Adrenal gland (tissue), 5 donors: ENCODE data around the gene LRRC71.

ENCODE experiments used
- POLR2A ChIP-seq, 2 donors: fragments of 450-650 bp; IDR thresholded peaks; one replicate each; pipeline ENCODE4 v1.6.1; 2017; ENCODE audit warnings: antibody characterized with exemption in 2 of 2, mild to moderate bottlenecking in 2 of 2, moderate library complexity in 1 of 2
- TF ChIP-seq, protein P1 (sequence below), 6 experiments: fragments of 450-650 bp in 4 of 6; fragments of 200-600 bp in 2 of 6; sonication (generic) in 1 of 6; IDR thresholded peaks; 1 replicate in 5 of 6; 2 replicates in 1 of 6; pipeline versions ENCODE4 v1.5.1 to v1.8.0; 2016 to 2021; ENCODE audit warnings: antibody characterized with exemption in 6 of 6, mild to moderate bottlenecking in 2 of 6, moderate library complexity in 1 of 6
- donor health status: DM: no; HTN: no; CAD: no.

DNA sequence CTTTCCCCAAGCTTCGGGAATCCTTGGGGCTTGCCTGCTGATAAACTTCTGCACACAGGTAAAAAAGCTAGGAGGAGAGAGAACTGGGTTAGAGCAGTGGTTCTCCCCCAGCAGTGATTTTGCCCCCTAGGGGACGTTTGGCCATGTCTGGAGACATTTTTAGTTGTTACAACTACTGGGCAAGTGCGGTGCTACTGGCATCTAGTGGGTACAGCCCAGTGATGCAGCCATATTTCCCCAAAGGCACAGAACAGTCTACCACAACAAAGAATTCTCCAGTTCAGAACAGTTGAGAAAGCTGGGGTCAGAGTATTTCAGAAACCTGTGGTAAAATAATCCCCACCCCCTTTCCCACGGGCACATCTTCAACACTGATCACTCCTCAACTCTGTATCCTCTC lies 41.3 kb downstream of the LRRC71 start:
- TF ChIP-seq, protein P1, sequence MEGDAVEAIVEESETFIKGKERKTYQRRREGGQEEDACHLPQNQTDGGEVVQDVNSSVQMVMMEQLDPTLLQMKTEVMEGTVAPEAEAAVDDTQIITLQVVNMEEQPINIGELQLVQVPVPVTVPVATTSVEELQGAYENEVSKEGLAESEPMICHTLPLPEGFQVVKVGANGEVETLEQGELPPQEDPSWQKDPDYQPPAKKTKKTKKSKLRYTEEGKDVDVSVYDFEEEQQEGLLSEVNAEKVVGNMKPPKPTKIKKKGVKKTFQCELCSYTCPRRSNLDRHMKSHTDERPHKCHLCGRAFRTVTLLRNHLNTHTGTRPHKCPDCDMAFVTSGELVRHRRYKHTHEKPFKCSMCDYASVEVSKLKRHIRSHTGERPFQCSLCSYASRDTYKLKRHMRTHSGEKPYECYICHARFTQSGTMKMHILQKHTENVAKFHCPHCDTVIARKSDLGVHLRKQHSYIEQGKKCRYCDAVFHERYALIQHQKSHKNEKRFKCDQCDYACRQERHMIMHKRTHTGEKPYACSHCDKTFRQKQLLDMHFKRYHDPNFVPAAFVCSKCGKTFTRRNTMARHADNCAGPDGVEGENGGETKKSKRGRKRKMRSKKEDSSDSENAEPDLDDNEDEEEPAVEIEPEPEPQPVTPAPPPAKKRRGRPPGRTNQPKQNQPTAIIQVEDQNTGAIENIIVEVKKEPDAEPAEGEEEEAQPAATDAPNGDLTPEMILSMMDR (IDR thresholded peaks at IDR 0.05), result no peak
- no peak for TF ChIP-seq POLR2A (IDR thresholded peaks at IDR 0.05)
